ENCODE data around the gene CLEC16A. TPM values are rescaled to one million over a fixed set of nuclear protein-coding genes. Genes with fewer than 3 reads are reported as not detected.

CLEC16A gene
- total and polyA plus RNA-seq, 9 of the 15 experiments (the other 6 are each of a cell fraction or from before 2014, with no cell fraction given), result 1.00 to 22.3 (median 10.0) TPM

GRCh38 chr16:11030990-11031510 is 86.7 kb downstream of the CLEC16A start (continued):
- TF ChIP-seq ZNF232 (CRISPR knock-in tag; IDR thresholded peaks at IDR 0.05), result no peak
- TF ChIP-seq KHSRP (IDR thresholded peaks at IDR 0.05), result no peak
- TF ChIP-seq COPS2 (conservative IDR thresholded peaks at IDR 0.05), result no peak
- TF ChIP-seq, protein P1, sequence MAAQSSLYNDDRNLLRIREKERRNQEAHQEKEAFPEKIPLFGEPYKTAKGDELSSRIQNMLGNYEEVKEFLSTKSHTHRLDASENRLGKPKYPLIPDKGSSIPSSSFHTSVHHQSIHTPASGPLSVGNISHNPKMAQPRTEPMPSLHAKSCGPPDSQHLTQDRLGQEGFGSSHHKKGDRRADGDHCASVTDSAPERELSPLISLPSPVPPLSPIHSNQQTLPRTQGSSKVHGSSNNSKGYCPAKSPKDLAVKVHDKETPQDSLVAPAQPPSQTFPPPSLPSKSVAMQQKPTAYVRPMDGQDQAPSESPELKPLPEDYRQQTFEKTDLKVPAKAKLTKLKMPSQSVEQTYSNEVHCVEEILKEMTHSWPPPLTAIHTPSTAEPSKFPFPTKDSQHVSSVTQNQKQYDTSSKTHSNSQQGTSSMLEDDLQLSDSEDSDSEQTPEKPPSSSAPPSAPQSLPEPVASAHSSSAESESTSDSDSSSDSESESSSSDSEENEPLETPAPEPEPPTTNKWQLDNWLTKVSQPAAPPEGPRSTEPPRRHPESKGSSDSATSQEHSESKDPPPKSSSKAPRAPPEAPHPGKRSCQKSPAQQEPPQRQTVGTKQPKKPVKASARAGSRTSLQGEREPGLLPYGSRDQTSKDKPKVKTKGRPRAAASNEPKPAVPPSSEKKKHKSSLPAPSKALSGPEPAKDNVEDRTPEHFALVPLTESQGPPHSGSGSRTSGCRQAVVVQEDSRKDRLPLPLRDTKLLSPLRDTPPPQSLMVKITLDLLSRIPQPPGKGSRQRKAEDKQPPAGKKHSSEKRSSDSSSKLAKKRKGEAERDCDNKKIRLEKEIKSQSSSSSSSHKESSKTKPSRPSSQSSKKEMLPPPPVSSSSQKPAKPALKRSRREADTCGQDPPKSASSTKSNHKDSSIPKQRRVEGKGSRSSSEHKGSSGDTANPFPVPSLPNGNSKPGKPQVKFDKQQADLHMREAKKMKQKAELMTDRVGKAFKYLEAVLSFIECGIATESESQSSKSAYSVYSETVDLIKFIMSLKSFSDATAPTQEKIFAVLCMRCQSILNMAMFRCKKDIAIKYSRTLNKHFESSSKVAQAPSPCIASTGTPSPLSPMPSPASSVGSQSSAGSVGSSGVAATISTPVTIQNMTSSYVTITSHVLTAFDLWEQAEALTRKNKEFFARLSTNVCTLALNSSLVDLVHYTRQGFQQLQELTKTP (IDR thresholded peaks at IDR 0.05; ENCODE audit: low read depth in 1 of 2, partially characterized antibody in 2 of 2), result no peak
- no peak for TF ChIP-seq ZBTB2 (IDR thresholded peaks at IDR 0.05)
- no peak for TF ChIP-seq SMAD2 (IDR thresholded peaks at IDR 0.05; ENCODE audit: low read depth, low read length)

All from K562 (cell line).